T-cell (primary cell): ENCODE results near the gene SAP130. TPM values are rescaled to one million over a fixed set of nuclear protein-coding genes. Genes with fewer than 3 reads are reported as not detected.

ENCODE experiments used
- ATAC-seq, 4 experiments: fragments of 200-7000 bp in 3 of 4; fragments of 150-1000 bp in 1 of 4; cut with Tn5 transposase; replicated peaks in 1 of 4; 1 replicate in 3 of 4; 2 replicates in 1 of 4; pipeline ENCODE4 v1.10.0; 2021; ENCODE audit warnings: moderate library complexity in 3 of 4, mild to moderate bottlenecking in 2 of 4, moderate number of reproducible peaks in 1 of 4
- CTCF ChIA-PET, 2 donors: fragments of 300-600 bp; sonication (Branson Sonifier 250); formaldehyde crosslinking; loops; one replicate each; lab custom pipeline; 2022; ENCODE audit warnings: antibody characterized with exemption in 2 of 2; lab: Charles Lee
- POLR2A ChIA-PET, 2 donors: fragments of 300-600 bp; sonication (Branson Sonifier 250); formaldehyde crosslinking; loops; one replicate each; lab custom pipeline; 2022; ENCODE audit warnings: antibody characterized with exemption in 2 of 2; lab: Charles Lee
- DNase-seq, 35 experiments: peaks; one replicate each; pipeline versions ENCODE4 v3.0.0 to v3.0.0-alpha.2; 2013 to 2023
- H3K27ac ChIP-seq: one replicate; pipeline ENCODE4 v1.5.1; 2013; ENCODE audit warnings: low read length
- H3K27me3 ChIP-seq, 2 experiments: replicated peaks in 1 of 2; 1 replicate in 1 of 2; 2 replicates in 1 of 2; pipeline versions ENCODE4 v1.6.1 to v1.7.0; 2013; ENCODE audit warnings: low read length in 1 of 2, mixed read lengths in 1 of 2; ENCODE audit not compliant: control insufficient read depth in 2 of 2, insufficient read depth in 2 of 2; ENCODE audit errors: extremely low read depth in 1 of 2
- H3K36me3 ChIP-seq, 2 donors: 1 replicate in 1 of 2; 2 replicates in 1 of 2; pipeline versions ENCODE4 v1.6.1 to v1.7.0; 2013; ENCODE audit warnings: low read length in 1 of 2; ENCODE audit not compliant: control insufficient read depth in 2 of 2, insufficient read depth in 1 of 2; ENCODE audit errors: extremely low read depth in 1 of 2
- H3K4me1 ChIP-seq, 2 experiments: 1 replicate in 1 of 2; 2 replicates in 1 of 2; pipeline versions ENCODE4 v1.6.1 to v1.7.0; 2013; ENCODE audit warnings: low read length in 2 of 2, mixed read lengths in 1 of 2; ENCODE audit not compliant: insufficient read depth in 2 of 2, control insufficient read depth in 1 of 2; ENCODE audit errors: extremely low read depth in 1 of 2
- H3K4me3 ChIP-seq, 2 donors: 1 replicate in 1 of 2; 2 replicates in 1 of 2; pipeline versions ENCODE4 v1.5.1 to v1.7.0; 2013; ENCODE audit warnings: mild to moderate bottlenecking in 2 of 2, low read length in 1 of 2, moderate library complexity in 1 of 2; ENCODE audit not compliant: control insufficient read depth in 1 of 2; ENCODE audit errors: extremely low read depth in 1 of 2
- H3K9me3 ChIP-seq: 2 replicates; pipeline ENCODE4 v1.7.0; 2013
- H3K27ac Mint-ChIP-seq, 2 donors: one replicate each; pipeline ENCODE4 v1.8.0; 2020 to 2021; ENCODE audit warnings: mild to moderate bottlenecking in 2 of 2, mixed read lengths in 2 of 2
- H3K27me3 Mint-ChIP-seq, 2 donors: one replicate each; pipeline ENCODE4 v1.8.0; 2021 to 2022; ENCODE audit warnings: mixed read lengths in 2 of 2
- H3K36me3 Mint-ChIP-seq: one replicate; pipeline ENCODE4 v1.8.0; 2021; ENCODE audit warnings: mixed read lengths
- H3K4me1 Mint-ChIP-seq, 3 donors: one replicate each; pipeline ENCODE4 v1.8.0; 2020 to 2022; ENCODE audit warnings: mixed read lengths in 3 of 3, mild to moderate bottlenecking in 1 of 3
- H3K4me3 Mint-ChIP-seq, 3 donors: one replicate each; pipeline ENCODE4 v1.8.0; 2020 to 2022; ENCODE audit warnings: mild to moderate bottlenecking in 3 of 3, mixed read lengths in 3 of 3, moderate library complexity in 3 of 3
- H3K9me3 Mint-ChIP-seq, 3 donors: one replicate each; pipeline ENCODE4 v1.8.0; 2020 to 2022; ENCODE audit warnings: mixed read lengths in 3 of 3
- WGBS: methylation state at CpG from one replicate; pipeline ENCODE4 v1.1.5; 2013; ENCODE audit warnings: missing lambda C conversion rate; ENCODE audit not compliant: insufficient coverage; 5-methylcytosine and 5-hydroxymethylcytosine counted together
- total RNA-seq, 35 experiments: library from RNA in 6 of 35; stranded (reverse) in 6 of 35; fragments of 120-200 nt in 1 of 35; gene quantifications; one replicate each; pipeline versions ENCODE4 v1.2.1 to v1.2.4 and lab custom pipeline; 2013 to 2026

SAP130 gene
- total RNA-seq, 5 donors from 2014 or later (not counting 1 experiment from before 2014, with no cell fraction given): 25.3 to 31.2 (median 29.2) TPM

DNA sequence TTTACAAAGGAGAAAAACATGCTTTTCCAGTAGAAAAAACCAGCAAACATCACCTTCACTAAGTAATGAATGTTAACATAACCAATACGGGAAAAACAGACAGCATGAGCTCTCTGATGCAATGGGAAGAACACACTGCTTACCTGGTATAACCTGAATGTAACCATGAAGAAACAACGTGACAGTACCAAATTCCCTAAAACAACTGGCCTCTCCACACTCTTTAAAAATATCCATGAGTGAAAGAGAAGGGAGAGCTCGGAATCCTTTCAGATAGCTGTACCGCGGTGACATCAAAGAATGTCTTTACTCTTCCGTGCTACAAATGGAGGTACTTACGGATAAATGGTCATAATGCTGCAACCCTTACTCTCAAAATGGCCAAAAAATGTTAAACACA is 32.1 kb downstream of the SAP130 start:
- peaks cover 55% of the 10 kb centered on the region for H3K36me3 Mint-ChIP-seq
- ATAC-seq: no peak
- no peaks in the 10 kb centered on the region for H3K9me3 Mint-ChIP-seq
- H3K9me3 ChIP-seq: no peaks in the 10 kb centered on the region
- no peaks in the 10 kb centered on the region for H3K27me3 ChIP-seq
- POLR2A ChIA-PET: no interaction called here
- no peak for DNase-seq
- no peak overlapping the region for H3K27ac Mint-ChIP-seq
- no peak overlapping the region for H3K4me3 ChIP-seq
- no peaks in the 10 kb centered on the region for H3K27me3 Mint-ChIP-seq
- H3K4me1 Mint-ChIP-seq: no peaks in the 10 kb centered on the region
- WGBS: 96% methylated on average over 4 of the region's 7 CpGs
- peaks cover 3 to 76% of the 10 kb centered on the region in 2 donors for H3K36me3 ChIP-seq
- no peak overlapping the region for H3K4me3 Mint-ChIP-seq
- H3K27ac ChIP-seq: no peak overlapping the region
- CTCF ChIA-PET: no interaction called here
- no peaks in the 10 kb centered on the region for H3K4me1 ChIP-seq

DNA sequence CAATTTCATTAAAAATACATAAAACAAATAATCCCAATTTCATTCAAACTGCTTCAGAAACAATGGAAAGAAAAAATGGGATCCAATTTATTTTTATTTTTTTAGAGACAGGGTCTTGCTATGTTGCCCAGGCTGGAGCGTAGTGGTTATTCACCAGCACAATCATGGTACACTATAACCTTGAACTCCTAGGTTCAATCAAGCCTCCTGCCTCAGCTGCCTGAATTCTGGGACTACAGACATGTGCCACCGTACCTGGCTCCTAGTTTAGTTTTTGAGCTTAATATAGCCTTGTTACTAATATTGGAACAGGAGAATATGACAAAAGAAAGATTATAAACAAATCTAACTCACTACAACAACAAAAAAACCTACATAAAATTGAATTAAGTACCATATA is 34.2 kb downstream of the SAP130 start:
- Mint-ChIP-seq H3K36me3 (peaks cover 42% of the 10 kb centered on the region), H3K27ac (no peak overlapping the region), H3K27me3 (no peaks in the 10 kb centered on the region), H3K4me3 (no peak overlapping the region), H3K9me3 (no peaks in the 10 kb centered on the region), H3K4me1 (no peaks in the 10 kb centered on the region)
- Histone ChIP-seq H3K4me1 (no peaks in the 10 kb centered on the region), H3K4me3 (no peak overlapping the region), H3K36me3 (peaks cover 9 to 73% of the 10 kb centered on the region in 2 donors), H3K27me3 (no peaks in the 10 kb centered on the region), H3K9me3 (no peaks in the 10 kb centered on the region), H3K27ac (no peak overlapping the region)
- ATAC-seq (no peak), DNase-seq (no peak)
- no CpG with 5 or more reads among the region's 2 CpGs for WGBS
- ChIA-PET POLR2A (no interaction called here), CTCF (interaction anchor here in 1 of 2 donors (1.0 kb wide), 1 partner anchor 20 kb away, joined by 3 read pairs; no protein-coding TSS in a partner anchor)

DNA sequence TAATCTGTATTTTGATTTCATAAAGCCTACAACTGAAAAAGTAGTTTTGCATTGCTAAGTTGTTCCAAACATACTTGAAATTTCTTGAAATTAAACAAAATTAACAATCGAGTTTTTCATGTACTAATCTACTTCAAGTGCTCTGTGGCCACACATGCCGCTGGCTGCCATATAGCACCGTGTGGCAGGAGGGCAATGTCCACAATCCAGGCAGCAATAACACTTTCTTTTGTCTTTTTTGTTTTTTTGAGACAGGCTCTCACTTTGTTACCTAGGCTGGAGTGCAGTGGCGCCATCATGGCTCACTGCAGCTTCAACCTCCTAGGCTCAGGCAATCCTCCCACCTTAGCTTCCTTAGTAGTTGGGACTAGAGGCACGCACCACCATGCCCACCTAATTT is 36.1 kb downstream of the SAP130 start:
- Mint-ChIP-seq H3K36me3 (peaks cover 40% of the 10 kb centered on the region), H3K9me3 (no peaks in the 10 kb centered on the region), H3K27ac (no peak overlapping the region), H3K27me3 (no peaks in the 10 kb centered on the region), H3K4me1 (no peaks in the 10 kb centered on the region), H3K4me3 (no peak overlapping the region)
- Histone ChIP-seq H3K27me3 (no peaks in the 10 kb centered on the region), H3K4me1 (no peaks in the 10 kb centered on the region), H3K9me3 (no peaks in the 10 kb centered on the region), H3K27ac (no peak overlapping the region), H3K36me3 (peaks cover 9 to 72% of the 10 kb centered on the region in 2 donors), H3K4me3 (no peak overlapping the region)
- ChIA-PET POLR2A (no interaction called here), CTCF (no interaction called here)
- ATAC-seq (no peak), DNase-seq (no peak)
- 92% methylated on average over 3 of the region's 5 CpGs for WGBS

DNA sequence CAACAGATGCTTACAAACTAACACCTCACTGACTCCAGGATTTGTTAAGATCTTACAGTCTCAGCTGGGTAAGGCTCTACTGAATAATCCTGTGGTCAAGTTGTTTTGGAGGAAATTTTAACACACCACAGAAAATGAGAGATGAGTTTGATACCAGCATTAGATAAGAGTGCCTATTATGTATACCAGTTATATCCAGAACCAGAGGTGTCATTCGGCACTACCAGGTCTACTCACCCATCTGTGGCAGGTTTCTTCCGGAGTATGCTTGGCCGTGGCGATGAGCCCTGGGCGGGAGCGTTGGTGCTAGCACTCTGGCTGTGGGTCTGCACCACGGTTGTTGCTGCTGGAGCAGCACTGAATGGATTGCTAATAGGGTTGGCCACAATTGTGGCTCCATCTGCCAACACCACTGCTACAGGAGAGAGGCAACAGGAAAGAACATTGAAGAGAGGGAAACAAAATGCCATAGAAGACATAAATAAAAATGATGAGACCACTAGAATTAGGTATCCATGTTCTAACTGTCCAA is 41.2 kb downstream of the SAP130 start:
- no peaks in the 10 kb centered on the region for H3K9me3 Mint-ChIP-seq
- CTCF ChIA-PET: no interaction called here
- Histone ChIP-seq H3K4me1 (no peaks in the 10 kb centered on the region), H3K36me3 (peaks cover 24 to 81% of the 10 kb centered on the region in 2 donors), H3K9me3 (no peaks in the 10 kb centered on the region), H3K27ac (no peak overlapping the region), H3K27me3 (no peaks in the 10 kb centered on the region), H3K4me3 (no peak overlapping the region)
- ATAC-seq (no peak), DNase-seq (no peak)
- H3K36me3 Mint-ChIP-seq: peaks cover 57% of the 10 kb centered on the region
- POLR2A ChIA-PET: no interaction called here
- no peaks in the 10 kb centered on the region for H3K27me3 Mint-ChIP-seq
- H3K4me3 Mint-ChIP-seq: no peak overlapping the region
- no peaks in the 10 kb centered on the region for H3K4me1 Mint-ChIP-seq
- no peak overlapping the region for H3K27ac Mint-ChIP-seq
- 100% methylated on average over 3 of the region's 7 CpGs for WGBS

DNA sequence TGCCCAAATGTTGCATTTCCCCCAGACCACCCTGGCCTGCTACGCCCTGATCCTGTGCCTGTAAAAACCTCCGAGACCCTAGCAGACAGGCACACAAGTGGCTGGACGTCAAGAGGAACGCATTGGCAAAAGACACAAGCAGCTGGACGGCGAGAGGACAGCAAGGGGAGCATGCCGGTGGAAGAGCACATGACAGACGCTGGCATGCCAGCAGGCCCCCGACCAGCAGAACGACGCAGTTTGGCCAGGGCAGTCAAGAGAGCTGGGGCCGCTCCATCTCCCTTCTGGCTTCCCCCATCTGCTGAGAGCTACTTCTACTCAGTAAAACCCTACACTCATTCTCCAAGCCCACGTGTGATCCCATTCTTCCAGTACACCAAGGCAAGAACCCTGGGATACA is 42.1 kb downstream of the SAP130 start:
- no peaks in the 10 kb centered on the region for H3K4me1 Mint-ChIP-seq
- CTCF ChIA-PET: no interaction called here
- no peak overlapping the region for H3K4me3 Mint-ChIP-seq
- H3K36me3 Mint-ChIP-seq: peaks cover 56% of the 10 kb centered on the region
- ATAC-seq: no peak
- no peaks in the 10 kb centered on the region for H3K27me3 Mint-ChIP-seq
- H3K4me3 ChIP-seq: no peak overlapping the region
- no peak overlapping the region for H3K27ac Mint-ChIP-seq
- H3K27me3 ChIP-seq: no peaks in the 10 kb centered on the region
- H3K4me1 ChIP-seq: no peaks in the 10 kb centered on the region
- POLR2A ChIA-PET: no interaction called here
- H3K27ac ChIP-seq: no peak overlapping the region
- DNase-seq: no peak
- no peaks in the 10 kb centered on the region for H3K9me3 ChIP-seq
- 99% methylated on average over 12 of the region's 13 CpGs for WGBS
- peaks cover 24 to 82% of the 10 kb centered on the region in 2 donors for H3K36me3 ChIP-seq
- no peaks in the 10 kb centered on the region for H3K9me3 Mint-ChIP-seq

DNA sequence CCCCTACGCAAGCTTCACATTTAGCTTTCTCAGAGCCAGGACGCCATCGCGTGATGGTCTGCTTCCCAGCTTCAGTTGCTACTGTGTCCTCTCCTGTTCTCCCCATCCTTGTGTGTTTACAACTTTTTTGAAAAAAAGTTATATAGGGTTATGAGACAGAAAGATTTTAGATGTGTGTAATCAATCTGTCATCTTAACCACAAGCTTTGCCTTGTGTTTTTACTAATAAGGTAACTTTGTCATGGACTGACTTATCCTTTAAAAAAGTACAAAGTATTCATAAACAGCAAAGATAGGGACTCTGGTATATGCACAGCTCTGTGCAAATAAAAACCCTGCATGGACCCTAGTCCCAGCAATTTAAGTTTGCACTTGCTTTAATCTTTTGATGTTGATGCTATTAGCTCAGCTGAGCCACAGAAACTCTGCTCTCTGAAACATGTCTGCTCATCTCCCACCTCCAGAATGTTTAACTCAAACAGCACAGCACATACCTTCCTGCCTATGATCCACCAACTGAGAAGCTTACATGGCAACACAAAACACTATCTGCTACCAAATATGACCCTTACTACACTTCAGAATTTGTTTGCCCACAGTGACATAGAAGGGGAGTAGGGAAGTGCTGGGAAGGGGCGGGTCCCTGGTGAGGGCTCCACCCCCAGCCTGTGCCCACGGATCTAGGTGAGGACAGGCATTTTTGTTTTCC is 42.7 kb downstream of the SAP130 start:
- Mint-ChIP-seq H3K27me3 (no peaks in the 10 kb centered on the region), H3K4me1 (no peaks in the 10 kb centered on the region), H3K36me3 (peaks cover 59% of the 10 kb centered on the region), H3K4me3 (no peak overlapping the region), H3K27ac (no peak overlapping the region), H3K9me3 (no peaks in the 10 kb centered on the region)
- H3K36me3 ChIP-seq: peaks cover 24 to 84% of the 10 kb centered on the region in 2 donors
- ChIA-PET POLR2A (no interaction called here), CTCF (interaction anchor here in 1 of 2 donors (0.6 kb wide), 1 partner anchor 76 kb away, joined by 3 read pairs; no protein-coding TSS in a partner anchor)
- WGBS: no CpG with 5 or more reads among the region's 6 CpGs
- H3K4me3 ChIP-seq: no peak overlapping the region
- no peaks in the 10 kb centered on the region for H3K9me3 ChIP-seq
- ATAC-seq (no peak), DNase-seq (no peak)
- no peaks in the 10 kb centered on the region for H3K4me1 ChIP-seq
- no peak overlapping the region for H3K27ac ChIP-seq
- H3K27me3 ChIP-seq: no peaks in the 10 kb centered on the region
